ENCODE data around the gene BLM. TPM values are rescaled to one million over a fixed set of nuclear protein-coding genes. Genes with fewer than 3 reads are reported as not detected.

The BLM gene
- total and polyA plus RNA-seq, 2 of the 8 experiments (the other 6 are each of a cell fraction or from before 2014, with no cell fraction given) = 15.2 to 46.7 TPM

DNA sequence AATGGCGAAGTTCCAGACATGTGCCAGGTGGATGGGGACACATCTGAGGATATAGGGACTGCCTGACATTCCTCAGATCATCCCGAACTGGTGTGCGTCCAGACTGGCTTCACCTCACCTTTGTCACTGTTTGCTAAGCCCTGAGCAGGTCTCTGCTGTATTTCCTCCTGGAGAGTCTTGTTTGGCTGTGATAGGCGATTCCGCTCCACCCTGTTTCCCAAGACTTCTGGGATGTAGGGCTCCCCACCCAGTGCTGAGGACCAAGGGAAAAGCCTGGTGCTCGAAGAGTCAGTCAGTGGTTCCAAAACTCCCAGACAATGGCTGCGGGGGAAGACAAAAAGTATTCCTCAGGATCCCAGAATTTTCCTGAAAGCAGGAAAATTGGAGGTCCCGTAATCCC is 140.2 kb downstream of the BLM start:
- H3K23me2 ChIP-seq (ENCODE audit: low read depth, low read length) = peaks cover under 1% of the 10 kb centered on the region; the same call in 1 of the 2 replicates
- H2AFZ ChIP-seq (ENCODE audit: low read length) = no peak overlapping the region
- peaks cover 0 to 8% (median 5%) of the 10 kb centered on the region in 4 experiments; a peak in 6 of 7 replicates for H3K4me1 ChIP-seq (replicated peaks in 1 of 4; ENCODE audit: control insufficient read depth in 3 of 4, insufficient read depth in 4 of 4, low read length in 3 of 4)
- no peak for TF ChIP-seq HDAC6 (IDR thresholded peaks at IDR 0.05; ENCODE audit: low read depth, low read length)
- no peak overlapping the region for H2BK120ac ChIP-seq (replicated peaks; ENCODE audit: low read depth, low read length)
- no peaks in the 10 kb centered on the region for H3K79me1 ChIP-seq (ENCODE audit: low read depth, low read length)
- no peak overlapping the region for H4K8ac ChIP-seq (ENCODE audit: extremely low read depth, insufficient read depth, low read length)
- H3K27me3 ChIP-seq (replicated peaks in 1 of 4; ENCODE audit: control insufficient read depth in 3 of 4, extremely low read depth in 1 of 4, insufficient read depth in 3 of 4, low read length in 3 of 4) = no peaks in the 10 kb centered on the region
- H3K14ac ChIP-seq (ENCODE audit: insufficient read length) = no peak overlapping the region
- no peak overlapping the region for H3K4ac ChIP-seq (replicated peaks; ENCODE audit: insufficient read length, low read depth, low read length)
- H2BK20ac ChIP-seq (ENCODE audit: low read length) = no peak overlapping the region
- no peaks in the 10 kb centered on the region for H3K36me3 ChIP-seq (ENCODE audit: control insufficient read depth in 2 of 4, insufficient read depth in 4 of 4, low read length in 3 of 4)
- H3K4me2 ChIP-seq (ENCODE audit: insufficient read depth in 1 of 2, low read depth in 2 of 2, low read length in 2 of 2) = no peak overlapping the region
- no peaks in the 10 kb centered on the region for H3K9me3 ChIP-seq (ENCODE audit: insufficient read depth in 2 of 2, low read depth in 1 of 2, low read length in 1 of 2)
- no peak overlapping the region for H2BK15ac ChIP-seq (ENCODE audit: low read length)
- POLR2A ChIA-PET (ENCODE audit: partially characterized antibody) = interaction anchor here (0.7 to 2.2 kb wide), 3 partner anchors 14 to 25 kb away, joined by 3 to 7 read pairs (median 3); no protein-coding TSS in a partner anchor
- no peak overlapping the region for H3K9ac ChIP-seq (replicated peaks in 1 of 4; ENCODE audit: extremely low read depth in 1 of 4, low read depth in 3 of 4, low read length in 3 of 4)
- H2BK12ac ChIP-seq (ENCODE audit: low read depth, low read length) = no peak overlapping the region; the same call in 1 of the 2 replicates
- no peak overlapping the region for H4K5ac ChIP-seq (ENCODE audit: insufficient read length, low read depth, low read length)
- DNase-seq (ENCODE audit: low read depth in 1 of 2, low spot score in 2 of 2) = no peak
- no peak overlapping the region for H3K18ac ChIP-seq (ENCODE audit: extremely low read depth, low read length)
- CTCF ChIA-PET (ENCODE audit: partially characterized antibody) = interaction anchor here (1.0 to 1.7 kb wide), 2 partner anchors 29 to 40 kb away, joined by 3 to 6 read pairs; no protein-coding TSS in a partner anchor
- H3K4me3 ChIP-seq (ENCODE audit: extremely low read depth in 1 of 4, insufficient read depth in 2 of 4, low read depth in 3 of 4, low read length in 4 of 4) = no peak overlapping the region
- H3K56ac ChIP-seq (replicated peaks; ENCODE audit: insufficient read length, low read depth, low read length) = no peak overlapping the region
- H4K20me1 ChIP-seq (replicated peaks in 1 of 2; ENCODE audit: control insufficient read depth in 1 of 2, insufficient read depth in 2 of 2, low read length in 2 of 2) = no peaks in the 10 kb centered on the region
- no peak for FAIRE-seq
- H3K79me2 ChIP-seq (ENCODE audit: control insufficient read depth in 1 of 2, insufficient read depth in 2 of 2, low read length in 2 of 2) = no peaks in the 10 kb centered on the region
- 91% methylated on average over 8 of the region's 8 CpGs; no CpG with 5 or more reads in 1 of the 2 experiments for WGBS, 2 experiments (ENCODE audit: extremely low coverage in 1 of 2, insufficient coverage in 1 of 2, insufficient read length in 1 of 2, insufficient replicate concordance in 2 of 2, low coverage in 1 of 2, low lambda C conversion rate in 2 of 2, missing lambda C conversion rate in 1 of 2)
- no peak overlapping the region for H2AK5ac ChIP-seq (ENCODE audit: low read depth, low read length)
- H4K91ac ChIP-seq (replicated peaks; ENCODE audit: insufficient read length, low read length) = no peak overlapping the region
- H3K23ac ChIP-seq (ENCODE audit: insufficient read length) = no peak overlapping the region
- H2BK5ac ChIP-seq (ENCODE audit: low read depth, low read length) = peak overlapping the region; percentile 7; the same call in 1 of the 2 replicates
- no peak overlapping the region for H3K27ac ChIP-seq (ENCODE audit: low read depth, low read length)

All from H1 (cell line).